HepG2 (cell line): ENCODE results near the gene PFDN2. TPM values are rescaled to one million over a fixed set of nuclear protein-coding genes. Genes with fewer than 3 reads are reported as not detected.

Source experiments
- AGO1 ChIP-seq: fragments of 200-400 bp; formaldehyde crosslinking; IDR thresholded peaks from 2 replicates; pipeline ENCODE4 v1.6.1; 2017; ENCODE audit warnings: mild to moderate bottlenecking, low read depth, low read length, moderate library complexity; ENCODE audit not compliant: poor library complexity, severe bottlenecking
- ATF7 ChIP-seq, 2 experiments: fragments of 450-650 bp in 1 of 2; sonication (generic) in 1 of 2; formaldehyde crosslinking in 1 of 2; IDR thresholded peaks; 2 replicates each; pipeline versions ENCODE4 v1.4.0 to v1.6.1; 2016 to 2020; ENCODE audit warnings: antibody characterized with exemption in 1 of 2, mild to moderate bottlenecking in 1 of 2, missing genetic modification reagents in 1 of 2
- CEBPB ChIP-seq: IDR thresholded peaks from 2 replicates; pipeline ENCODE4 v1.6.1; 2011; ENCODE audit warnings: low read depth, low read length, improper control_type of control experiment, borderline replicate concordance
- DNMT3B ChIP-seq: conservative IDR thresholded peaks from 2 replicates; pipeline ENCODE4 v1.6.1; 2016; ENCODE audit warnings: missing biosample characterization, control low read depth
- HNF4A ChIP-seq: sonication (generic); formaldehyde crosslinking; IDR thresholded peaks from 2 replicates; pipeline ENCODE4 v1.4.0; 2020; ENCODE audit warnings: missing genetic modification reagents
- MTA3 ChIP-seq: sonication (generic); formaldehyde crosslinking; IDR thresholded peaks from 2 replicates; pipeline ENCODE4 v1.4.0; 2020; ENCODE audit warnings: missing genetic modification reagents
- PAXIP1 ChIP-seq: sonication (generic); formaldehyde crosslinking; conservative IDR thresholded peaks from 2 replicates; pipeline ENCODE4 v1.4.0; 2020; ENCODE audit warnings: mild to moderate bottlenecking, missing genetic modification reagents, moderate library complexity
- PHF20 ChIP-seq: sonication (generic); formaldehyde crosslinking; IDR thresholded peaks from 2 replicates; pipeline ENCODE4 v1.5.0; 2020; ENCODE audit warnings: mild to moderate bottlenecking, missing genetic modification reagents
- POLR2AphosphoS5 ChIP-seq: IDR thresholded peaks from 2 replicates; pipeline ENCODE4 v1.6.1; 2012; ENCODE audit warnings: low read depth, low read length
- POLR2G ChIP-seq: fragments of 200-400 bp; formaldehyde crosslinking; IDR thresholded peaks from 2 replicates; pipeline ENCODE4 v1.6.1; 2018; ENCODE audit warnings: mild to moderate bottlenecking, low read depth, low read length, moderate library complexity
- SALL1 ChIP-seq: sonication (generic); formaldehyde crosslinking; IDR thresholded peaks from 2 replicates; pipeline ENCODE4 v1.8.0; 2022; ENCODE audit warnings: mild to moderate bottlenecking, missing genetic modification reagents
- SATB2 ChIP-seq: sonication (generic); formaldehyde crosslinking; IDR thresholded peaks from 2 replicates; pipeline ENCODE4 v1.5.0; 2020; ENCODE audit warnings: missing genetic modification reagents
- SMARCE1 ChIP-seq: fragments of 450-650 bp; IDR thresholded peaks from 2 replicates; pipeline ENCODE4 v1.6.1; 2017; ENCODE audit warnings: borderline replicate concordance
- STAT6 ChIP-seq: sonication (generic); formaldehyde crosslinking; IDR thresholded peaks from 2 replicates; pipeline ENCODE4 v1.4.0; 2020; ENCODE audit warnings: missing genetic modification reagents, mild to moderate bottlenecking, borderline replicate concordance
- TEAD2 ChIP-seq: sonication (generic); formaldehyde crosslinking; IDR thresholded peaks from 2 replicates; pipeline ENCODE4 v1.9.0; 2021; ENCODE audit warnings: missing genetic modification reagents
- TMF1 ChIP-seq: sonication (generic); formaldehyde crosslinking; IDR thresholded peaks from 2 replicates; pipeline ENCODE4 v1.8.1; 2022; ENCODE audit warnings: low read depth, missing genetic modification reagents
- XBP1 ChIP-seq: sonication (generic); formaldehyde crosslinking; IDR thresholded peaks from 2 replicates; pipeline ENCODE4 v1.5.0; 2020; ENCODE audit warnings: missing genetic modification reagents
- ZBTB7A ChIP-seq: sonication (generic); formaldehyde crosslinking; IDR thresholded peaks from 2 replicates; pipeline ENCODE4 v1.8.0; 2022; ENCODE audit warnings: mild to moderate bottlenecking, missing genetic modification reagents
- ZFX ChIP-seq: sonication (generic); formaldehyde crosslinking; IDR thresholded peaks from 2 replicates; pipeline ENCODE4 v1.4.0; 2020; ENCODE audit warnings: mild to moderate bottlenecking, low read depth, missing genetic modification reagents, moderate library complexity
- ZNF24 ChIP-seq: fragments of 450-650 bp; IDR thresholded peaks from 2 replicates; pipeline ENCODE4 v1.6.1; 2017; ENCODE audit warnings: antibody characterized with exemption, mild to moderate bottlenecking
- ZNF510 ChIP-seq: sonication (generic); formaldehyde crosslinking; IDR thresholded peaks from 2 replicates; pipeline ENCODE4 v1.4.0; 2020; ENCODE audit warnings: low read depth, mild to moderate bottlenecking, missing genetic modification reagents
- ZNF562 ChIP-seq: sonication (generic); formaldehyde crosslinking; IDR thresholded peaks from 2 replicates; pipeline ENCODE4 v1.8.0; 2022; ENCODE audit warnings: missing genetic modification reagents, borderline replicate concordance
- ZNF674 ChIP-seq: sonication (generic); formaldehyde crosslinking; IDR thresholded peaks from 2 replicates; pipeline ENCODE4 v1.5.0; 2020; ENCODE audit warnings: low read depth, mild to moderate bottlenecking, missing genetic modification reagents
- ZNF724P ChIP-seq: sonication (generic); formaldehyde crosslinking; IDR thresholded peaks from 2 replicates; pipeline ENCODE4 v1.8.0; 2022; ENCODE audit warnings: missing genetic modification reagents, borderline replicate concordance
- polyA plus RNA-seq, 8 experiments: library from polyadenylated mRNA; depleted of rRNA in 3 of 8; stranded (reverse) in 7 of 8; unstranded in 1 of 8; fragments of >200 nt; fragmentation: Illumina TruSeq in 4 of 8; extraction: Trizol in 4 of 8; gene quantifications; 2 replicates each; pipeline versions ENCODE4 v1.2.1 to v1.2.3, GENCODE V29; 2011 to 2016; ENCODE audit warnings: low read depth in 4 of 8, missing spikeins in 1 of 8, mixed read lengths in 1 of 8; ENCODE audit not compliant: insufficient read depth in 1 of 8
- total RNA-seq, 5 experiments: library from RNA; depleted of rRNA; stranded (reverse); fragments of >200 nt; fragmentation: Illumina TruSeq; extraction: Trizol; gene quantifications; 2 replicates each; pipeline ENCODE4 v1.2.3, GENCODE V29; 2016; ENCODE audit warnings: low read depth in 1 of 5

Gene PFDN2
- total and polyA plus RNA-seq, 2 of the 13 experiments (the other 11 are each of a cell fraction or from before 2014, with no cell fraction given) = 62.6 to 63.6 TPM

GRCh38 chr1:161082996-161083747, 34.7 kb downstream of the PFDN2 start (continued):
- TF ChIP-seq POLR2AphosphoS5 = no peak
- TF ChIP-seq SMARCE1 = no peak
- TF ChIP-seq TMF1 (CRISPR knock-in tag) = no peak
- TF ChIP-seq TEAD2 (CRISPR knock-in tag) = no peak
- TF ChIP-seq ZBTB7A (CRISPR knock-in tag) = no peak
- no peak for TF ChIP-seq ZNF724P (CRISPR knock-in tag)
- no peak for TF ChIP-seq PHF20 (CRISPR knock-in tag)
- TF ChIP-seq ZNF562 (CRISPR knock-in tag) = no peak
- TF ChIP-seq HNF4A = peak; percentile 19; the same call in 1 of the 2 replicates
- no peak; the same call in 1 of the 2 replicates for TF ChIP-seq ZFX
- TF ChIP-seq ZNF24 = no peak
- TF ChIP-seq MTA3 (CRISPR knock-in tag) = no peak
- no peak for TF ChIP-seq SATB2 (CRISPR knock-in tag)
- TF ChIP-seq AGO1 = no peak
- no peak for TF ChIP-seq ZNF510 (CRISPR knock-in tag)
- peak; percentile 47; the same call in 1 of the 2 replicates for TF ChIP-seq PAXIP1 (CRISPR knock-in tag)
- TF ChIP-seq CEBPB = peak; percentile 88
- TF ChIP-seq DNMT3B (CRISPR knock-in tag) = 0 out of 2 replicates have a peak, but pooled peaks have one; percentile 44
- no peak for TF ChIP-seq POLR2G
- TF ChIP-seq STAT6 (CRISPR knock-in tag) = no peak
- TF ChIP-seq SALL1 (CRISPR knock-in tag) = no peak
- TF ChIP-seq XBP1 (CRISPR knock-in tag) = no peak
- no peak for TF ChIP-seq ZNF674 (CRISPR knock-in tag)
- TF ChIP-seq ATF7 (IDR thresholded peaks at IDR 0.05) = peak; percentile 96
- TF ChIP-seq ATF7 (CRISPR knock-in tag; IDR thresholded peaks at IDR 0.05) = 0 out of 2 replicates have a peak, but pooled peaks have one; percentile 46
